CD4-positive, alpha-beta T cell treated with Interleukin-6 at 100 ng/mL for 8 hours (primary cell): ENCODE data around the gene DLGAP1.

ENCODE experiments used
- DNase-seq: peaks from one replicate; pipeline ENCODE4 v3.0.0-alpha.2; 2020; ENCODE audit warnings: mixed read lengths, low spot score

DLGAP1 gene

GRCh38 chr18:4157352-4157751 lies 297.8 kb downstream of the DLGAP1 start:
- DNase-seq = no peak

- DNase-seq = no peak
These were observed 308.3 kb downstream of the DLGAP1 start for GRCh38 chr18:4146797-4147196.

GRCh38 chr18:4144201-4144600 lies 310.9 kb downstream of the DLGAP1 start:
- DNase-seq = no peak

- no peak for DNase-seq
These were observed 311.5 kb downstream of the DLGAP1 start for GRCh38 chr18:4143585-4143984.

GRCh38 chr18:4142876-4143275 lies 312.2 kb downstream of the DLGAP1 start:
- DNase-seq = no peak

GRCh38 chr18:4134700-4135099 lies 320.4 kb downstream of the DLGAP1 start:
- DNase-seq = no peak

- DNase-seq = no peak
These were observed 324.1 kb downstream of the DLGAP1 start for GRCh38 chr18:4130734-4131719.

- DNase-seq = no peak
These were observed 328.2 kb downstream of the DLGAP1 start for GRCh38 chr18:4126939-4127338.

GRCh38 chr18:4125627-4126230 lies 329.4 kb downstream of the DLGAP1 start:
- no peak for DNase-seq

- no peak for DNase-seq
These were observed 329.9 kb downstream of the DLGAP1 start for GRCh38 chr18:4125224-4125623.

- DNase-seq = no peak
These were observed 335.3 kb downstream of the DLGAP1 start for GRCh38 chr18:4119813-4120212.

- no peak for DNase-seq
These were observed 335.9 kb downstream of the DLGAP1 start for GRCh38 chr18:4119127-4119648.

- no peak for DNase-seq
These were observed 347.1 kb downstream of the DLGAP1 start for GRCh38 chr18:4108016-4108415.

- DNase-seq = no peak
These were observed 348.0 kb downstream of the DLGAP1 start for GRCh38 chr18:4107049-4107467.

- DNase-seq = peak; percentile 9
These were observed 348.6 kb downstream of the DLGAP1 start for GRCh38 chr18:4106407-4107033.

- no peak for DNase-seq
These were observed 352.2 kb downstream of the DLGAP1 start for GRCh38 chr18:4102901-4103300.

- DNase-seq = no peak
These were observed 354.1 kb downstream of the DLGAP1 start for GRCh38 chr18:4101009-4101408.

- no peak for DNase-seq
These were observed 358.6 kb downstream of the DLGAP1 start for GRCh38 chr18:4096486-4096885.

GRCh38 chr18:4093676-4094075 lies 361.4 kb downstream of the DLGAP1 start:
- DNase-seq = no peak

- no peak for DNase-seq
These were observed 370.7 kb downstream of the DLGAP1 start for GRCh38 chr18:4084382-4084900.

GRCh38 chr18:4078246-4078645 lies 376.9 kb downstream of the DLGAP1 start:
- no peak for DNase-seq

- no peak for DNase-seq
These were observed 377.4 kb downstream of the DLGAP1 start for GRCh38 chr18:4077721-4078120.
